Liver (tissue), 9 donors: ENCODE results near the gene LRRC71. TPM values are rescaled to one million over a fixed set of nuclear protein-coding genes. Genes with fewer than 3 reads are reported as not detected.
A peak's percentile ranks its signal among the peaks of the same experiment; 100 is the strongest.

Source experiments
- DNase-seq: peaks from one replicate; pipeline ENCODE4 v3.0.0-alpha.2; 2017; ENCODE audit warnings: low spot score
- H3K27ac ChIP-seq, 2 donors: one replicate each; pipeline ENCODE4 v1.7.0; 2013; ENCODE audit warnings: inconsistent platforms in 2 of 2, low read length in 2 of 2, control low read depth in 1 of 2, low read depth in 1 of 2, mild to moderate bottlenecking in 1 of 2
- H3K27me3 ChIP-seq, 4 donors: one replicate each; pipeline versions ENCODE4 v1.6.1 to v1.7.0; 2013; ENCODE audit warnings: low read length in 3 of 4, inconsistent platforms in 1 of 4, mild to moderate bottlenecking in 1 of 4, moderate library complexity in 1 of 4; ENCODE audit not compliant: control insufficient read depth in 4 of 4, insufficient read depth in 4 of 4
- H3K36me3 ChIP-seq, 4 donors: one replicate each; pipeline versions ENCODE4 v1.6.1 to v1.7.0; 2013; ENCODE audit warnings: low read length in 3 of 4, mild to moderate bottlenecking in 3 of 4, low read depth in 1 of 4, moderate library complexity in 1 of 4; ENCODE audit not compliant: control insufficient read depth in 4 of 4, insufficient read depth in 3 of 4
- H3K4me1 ChIP-seq, 4 donors: one replicate each; pipeline versions ENCODE4 v1.6.1 to v1.7.0; 2013; ENCODE audit warnings: low read length in 3 of 4, mild to moderate bottlenecking in 3 of 4, moderate library complexity in 1 of 4; ENCODE audit not compliant: control insufficient read depth in 4 of 4, insufficient read depth in 4 of 4
- H3K4me3 ChIP-seq, 3 donors: one replicate each; pipeline versions ENCODE4 v1.6.1 to v1.7.0; 2013; ENCODE audit warnings: low read length in 3 of 3, control low read depth in 1 of 3, low read depth in 1 of 3, mild to moderate bottlenecking in 1 of 3
- H3K9ac ChIP-seq, 2 donors: one replicate each; pipeline ENCODE4 v1.7.0; 2013; ENCODE audit warnings: low read length in 2 of 2, mild to moderate bottlenecking in 2 of 2, moderate library complexity in 2 of 2, control low read depth in 1 of 2, low read depth in 1 of 2
- H3K9me3 ChIP-seq, 4 donors: one replicate each; pipeline versions ENCODE4 v1.6.1 to v1.7.0; 2013; ENCODE audit warnings: low read length in 3 of 4; ENCODE audit not compliant: control insufficient read depth in 4 of 4
- ATF3 ChIP-seq: IDR thresholded peaks from 2 replicates; pipeline ENCODE4 v1.6.1; 2016; ENCODE audit warnings: antibody characterized with exemption
- CTCF ChIP-seq: fragments of 150-350 bp; IDR thresholded peaks from 2 replicates; pipeline ENCODE4 v1.5.1; 2017; ENCODE audit warnings: improper control_type of control experiment, low read depth, low read length; ENCODE audit not compliant: missing input control
- FOXA1 ChIP-seq: IDR thresholded peaks from 2 replicates; pipeline ENCODE4 v1.6.1; 2016; ENCODE audit warnings: antibody characterized with exemption
- GABPA ChIP-seq, 2 donors: IDR thresholded peaks in 1 of 2; conservative IDR thresholded peaks in 1 of 2; 2 replicates each; pipeline ENCODE4 v1.6.1; 2016; ENCODE audit warnings: antibody characterized with exemption in 2 of 2, mild to moderate bottlenecking in 1 of 2, moderate library complexity in 1 of 2
- HNF4A ChIP-seq, 2 donors: conservative IDR thresholded peaks; 2 replicates each; pipeline ENCODE4 v1.6.1; 2016; ENCODE audit warnings: antibody characterized with exemption in 2 of 2, mild to moderate bottlenecking in 2 of 2
- HNF4G ChIP-seq: IDR thresholded peaks from 2 replicates; pipeline ENCODE4 v1.6.1; 2016; ENCODE audit warnings: antibody characterized with exemption
- MAX ChIP-seq: IDR thresholded peaks from 2 replicates; pipeline ENCODE4 v1.6.1; 2016; ENCODE audit warnings: antibody characterized with exemption
- RAD21 ChIP-seq, 2 donors: IDR thresholded peaks; 2 replicates each; pipeline ENCODE4 v1.6.1; 2016; ENCODE audit warnings: antibody characterized with exemption in 2 of 2, mild to moderate bottlenecking in 2 of 2
- TAF1 ChIP-seq: conservative IDR thresholded peaks from 2 replicates; pipeline ENCODE4 v1.6.1; 2016; ENCODE audit warnings: antibody characterized with exemption, mild to moderate bottlenecking
- ZBTB33 ChIP-seq: IDR thresholded peaks from 2 replicates; pipeline ENCODE4 v1.6.1; 2016; ENCODE audit warnings: antibody characterized with exemption
- WGBS: extraction: QIAGEN DNeasy Blood & Tissue Kit; methylation state at CpG from one replicate; pipeline ENCODE4 v1.1.7; 2013; 5-methylcytosine and 5-hydroxymethylcytosine counted together
- polyA plus RNA-seq, 2 donors: library from polyadenylated mRNA; stranded (reverse) in 1 of 2; unstranded in 1 of 2; fragments of 200-250 nt in 1 of 2; fragments of >200 nt in 1 of 2; fragmentation: Nextera tagmentation in 1 of 2; extraction: Ambion mirVana in 1 of 2; gene quantifications; one replicate each; pipeline versions ENCODE4 v1.2.1 to v1.2.3, GENCODE V29; 2013 to 2015
- total RNA-seq, 2 donors: library from RNA; depleted of rRNA; stranded (reverse); fragments of >200 nt; gene quantifications; one replicate each; pipeline ENCODE4 v1.2.3, GENCODE V29; 2014
- donor health status: healthy.
- donor health status: healthy.
- donor health status: healthy.
- donor health status: healthy.
- donor health status: healthy.

Gene LRRC71
- total and polyA plus RNA-seq, 4 donors: 0.10 TPM; not detected in 3

- peak; percentile 71 to 82 for TF ChIP-seq RAD21 (IDR thresholded peaks at IDR 0.05)
- no peak for TF ChIP-seq HNF4A (conservative IDR thresholded peaks at IDR 0.05)
- TF ChIP-seq CTCF: peak; percentile 38
- H3K4me3 ChIP-seq: peak overlapping the region in 1 of 3 donors; percentile 20
- WGBS: 6% methylated on average over 64 of the region's 64 CpGs
- H3K9ac ChIP-seq: no peak overlapping the region
- H3K4me1 ChIP-seq: peaks cover 5 to 20% (median 7%) of the 10 kb centered on the region in 4 donors
- DNase-seq: peak; percentile 65
- H3K27me3 ChIP-seq: peaks cover 0 to 24% (median 10%) of the 10 kb centered on the region in 4 donors
- no peak overlapping the region for H3K27ac ChIP-seq
- H3K9me3 ChIP-seq: no peaks in the 10 kb centered on the region
- H3K36me3 ChIP-seq: no peaks in the 10 kb centered on the region
Observed at GRCh38 chr1:156927215-156928042, 7.0 kb downstream of the LRRC71 start.

- WGBS: 6% methylated on average over 4 of the region's 4 CpGs
- Histone ChIP-seq H3K27me3 (peaks cover 0 to 20% (median 8%) of the 10 kb centered on the region in 4 donors), H3K27ac (no peak overlapping the region), H3K4me1 (peaks cover 5 to 20% (median 7%) of the 10 kb centered on the region in 4 donors), H3K36me3 (no peaks in the 10 kb centered on the region), H3K4me3 (peak overlapping the region in 1 of 3 donors; percentile 20), H3K9me3 (no peaks in the 10 kb centered on the region), H3K9ac (no peak overlapping the region)
- no peak for TF ChIP-seq ZBTB33
- no peak for TF ChIP-seq ATF3
- no peak for TF ChIP-seq HNF4G
- no peak for TF ChIP-seq RAD21 (IDR thresholded peaks at IDR 0.05)
- TF ChIP-seq TAF1: no peak
- no peak for TF ChIP-seq MAX
- TF ChIP-seq CTCF: no peak
- TF ChIP-seq GABPA (IDR thresholded peaks at IDR 0.05 in 1 of 2, conservative IDR thresholded peaks at IDR 0.05 in 1 of 2): no peak
- TF ChIP-seq FOXA1: no peak
- no peak for DNase-seq
Observed at GRCh38 chr1:156928043-156928602, 7.7 kb downstream of the LRRC71 start.
